Measurements from ENCODE around the gene ATXN2.

ATXN2 gene

DNA sequence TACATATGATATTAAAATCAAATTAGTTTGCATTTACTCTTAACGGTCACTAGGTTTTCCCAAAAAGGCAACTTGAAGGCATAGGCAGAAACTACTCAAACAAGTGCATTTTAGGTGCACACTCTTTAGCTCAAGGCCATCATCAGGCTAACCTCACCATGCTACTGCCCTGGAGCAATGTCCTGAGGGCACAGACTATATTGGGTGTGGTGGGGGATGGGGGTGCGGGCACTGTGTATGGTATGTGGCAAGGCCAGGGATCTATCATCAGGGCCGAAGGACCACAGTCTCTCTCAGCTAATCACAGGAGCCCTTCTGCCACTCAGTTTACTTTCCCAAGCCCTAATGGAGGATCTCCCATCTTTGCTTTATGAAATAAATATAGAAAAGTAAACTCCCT lies 141.5 kb downstream of the ATXN2 start:
- no peak overlapping the region for H3K4me3 ChIP-seq (ENCODE audit: low read depth, low read length)
- TF ChIP-seq, protein P1, sequence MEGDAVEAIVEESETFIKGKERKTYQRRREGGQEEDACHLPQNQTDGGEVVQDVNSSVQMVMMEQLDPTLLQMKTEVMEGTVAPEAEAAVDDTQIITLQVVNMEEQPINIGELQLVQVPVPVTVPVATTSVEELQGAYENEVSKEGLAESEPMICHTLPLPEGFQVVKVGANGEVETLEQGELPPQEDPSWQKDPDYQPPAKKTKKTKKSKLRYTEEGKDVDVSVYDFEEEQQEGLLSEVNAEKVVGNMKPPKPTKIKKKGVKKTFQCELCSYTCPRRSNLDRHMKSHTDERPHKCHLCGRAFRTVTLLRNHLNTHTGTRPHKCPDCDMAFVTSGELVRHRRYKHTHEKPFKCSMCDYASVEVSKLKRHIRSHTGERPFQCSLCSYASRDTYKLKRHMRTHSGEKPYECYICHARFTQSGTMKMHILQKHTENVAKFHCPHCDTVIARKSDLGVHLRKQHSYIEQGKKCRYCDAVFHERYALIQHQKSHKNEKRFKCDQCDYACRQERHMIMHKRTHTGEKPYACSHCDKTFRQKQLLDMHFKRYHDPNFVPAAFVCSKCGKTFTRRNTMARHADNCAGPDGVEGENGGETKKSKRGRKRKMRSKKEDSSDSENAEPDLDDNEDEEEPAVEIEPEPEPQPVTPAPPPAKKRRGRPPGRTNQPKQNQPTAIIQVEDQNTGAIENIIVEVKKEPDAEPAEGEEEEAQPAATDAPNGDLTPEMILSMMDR (IDR thresholded peaks at IDR 0.05; ENCODE audit: low read depth, low read length, missing control alignments) = no peak
- DNase-seq (ENCODE audit: low read depth) = no peak
- in situ Hi-C loops (cut with HindIII; ENCODE audit: low sequenced_read_pairs) = loop anchor here (10.0 kb wide), 1 partner anchor 63 kb away; no protein-coding TSS in a partner anchor

DNA sequence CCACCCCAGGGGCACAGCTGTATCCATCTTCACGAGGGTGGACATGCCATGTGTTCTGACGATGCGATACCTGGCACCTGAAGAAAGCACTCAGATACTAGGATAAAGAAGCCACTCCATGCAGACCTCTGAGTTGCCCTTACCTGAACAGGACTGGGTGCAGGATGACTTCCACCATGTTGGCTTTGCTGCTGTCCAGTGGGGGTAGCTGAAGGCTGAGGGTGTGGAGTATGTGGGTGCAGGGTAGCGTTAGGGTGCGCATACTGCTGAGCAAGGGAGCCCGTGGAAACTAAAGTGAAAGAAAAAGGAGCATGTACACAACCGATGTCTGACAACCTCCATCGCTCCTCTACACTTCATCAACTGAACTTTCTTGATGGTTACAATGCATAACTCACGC lies 142.0 kb downstream of the ATXN2 start:
- DNase-seq (ENCODE audit: low read depth) = no peak
- TF ChIP-seq, protein P1 (IDR thresholded peaks at IDR 0.05; ENCODE audit: low read depth, low read length, missing control alignments) = no peak
- no peak overlapping the region for H3K4me3 ChIP-seq (ENCODE audit: low read depth, low read length)
- in situ Hi-C loops (cut with HindIII; ENCODE audit: low sequenced_read_pairs) = loop anchor here (10.0 kb wide), 1 partner anchor 62 kb away; no protein-coding TSS in a partner anchor

DNA sequence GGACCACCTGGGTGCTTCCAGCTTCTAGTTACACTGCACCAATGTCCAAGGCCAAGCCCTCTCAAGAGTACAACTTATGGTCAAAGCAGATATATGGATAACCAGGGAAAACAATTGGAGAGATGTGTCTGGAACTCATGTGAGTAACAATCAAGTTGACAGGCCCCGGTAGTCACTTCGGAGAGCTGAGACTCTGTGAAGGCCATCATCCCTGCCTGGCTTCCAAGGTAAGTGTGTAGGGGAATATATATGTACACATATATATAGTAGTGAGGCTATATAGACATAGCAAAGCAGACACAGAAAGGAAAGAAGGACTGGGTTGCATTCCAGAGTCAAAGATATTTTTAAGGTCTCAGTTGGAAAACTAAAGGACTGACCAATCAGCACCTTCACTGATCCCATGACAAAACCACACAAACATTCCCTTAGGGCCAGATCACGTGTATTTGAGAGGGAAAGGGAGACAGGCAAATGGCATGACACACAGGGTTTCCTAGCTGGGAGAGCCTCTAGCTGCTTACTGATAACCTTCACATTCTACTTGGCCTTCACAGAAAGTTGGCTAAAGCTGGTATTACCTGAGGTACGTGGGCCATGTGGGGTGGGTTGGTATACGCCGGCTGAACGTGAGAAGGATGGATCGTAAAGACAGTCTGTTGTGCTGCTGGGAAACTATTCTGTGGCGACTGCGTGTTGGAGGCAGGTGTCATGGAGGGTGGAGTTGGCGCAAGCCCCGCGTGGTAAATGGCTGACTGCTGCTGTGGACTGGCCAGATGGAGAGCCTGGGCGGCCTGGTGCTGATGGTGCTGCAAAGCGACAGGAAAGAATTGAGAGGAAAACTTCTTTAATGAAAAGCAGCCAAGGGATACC lies 143.4 kb downstream of the ATXN2 start:
- no peak for DNase-seq (ENCODE audit: low read depth)
- TF ChIP-seq, protein P1 (IDR thresholded peaks at IDR 0.05; ENCODE audit: low read depth, low read length, missing control alignments) = no peak
- in situ Hi-C loops (cut with HindIII; ENCODE audit: low sequenced_read_pairs) = loop anchor here (10.0 kb wide), 1 partner anchor 61 kb away; no protein-coding TSS in a partner anchor

DNA sequence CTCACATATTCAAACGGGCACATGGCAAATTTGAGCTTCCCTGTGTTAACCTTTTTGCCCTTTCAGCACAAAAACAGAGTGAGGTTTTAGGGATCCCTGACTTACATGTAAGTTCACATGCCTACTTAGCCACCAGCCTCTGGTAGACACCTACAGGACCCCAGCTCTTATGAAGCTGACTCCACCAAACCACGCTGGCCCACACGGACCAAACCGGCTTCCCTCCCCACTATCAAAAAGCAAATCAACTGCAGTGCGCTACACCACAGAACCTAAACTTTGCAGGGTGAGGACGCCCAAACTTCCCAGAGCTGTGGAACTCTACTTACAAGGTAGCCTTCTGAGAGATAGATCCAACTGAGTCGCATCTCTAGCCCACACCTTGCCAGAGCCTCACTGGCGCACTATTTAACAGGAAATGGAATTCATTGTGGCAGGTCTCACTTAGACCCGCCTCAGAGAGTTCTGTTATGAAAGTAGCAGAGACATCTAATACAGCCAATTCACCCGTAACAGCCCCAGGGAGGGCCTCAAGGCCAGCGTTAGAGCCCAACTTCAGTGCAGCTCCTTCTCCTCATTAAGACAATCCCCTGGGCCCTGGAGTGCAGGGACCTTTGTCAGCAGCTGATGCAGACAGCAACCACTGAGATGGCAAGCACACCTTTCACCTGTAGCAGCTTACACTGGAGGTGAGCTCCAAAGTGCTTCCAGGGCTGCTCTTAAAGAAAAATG lies 144.2 kb downstream of the ATXN2 start:
- H3K4me3 ChIP-seq (ENCODE audit: low read depth, low read length) = no peak overlapping the region
- TF ChIP-seq, protein P1 (IDR thresholded peaks at IDR 0.05; ENCODE audit: low read depth, low read length, missing control alignments) = no peak
- in situ Hi-C loops (cut with HindIII; ENCODE audit: low sequenced_read_pairs) = loop anchor here (5.0 to 10.0 kb wide), 2 partner anchors 60 to 113 kb away; no protein-coding TSS in a partner anchor
- DNase-seq (ENCODE audit: low read depth) = no peak

More for the DNA sequence above, 143.4 kb downstream of the ATXN2 start:
- no peak overlapping the region for H3K4me3 ChIP-seq (ENCODE audit: low read depth, low read length)

DNA sequence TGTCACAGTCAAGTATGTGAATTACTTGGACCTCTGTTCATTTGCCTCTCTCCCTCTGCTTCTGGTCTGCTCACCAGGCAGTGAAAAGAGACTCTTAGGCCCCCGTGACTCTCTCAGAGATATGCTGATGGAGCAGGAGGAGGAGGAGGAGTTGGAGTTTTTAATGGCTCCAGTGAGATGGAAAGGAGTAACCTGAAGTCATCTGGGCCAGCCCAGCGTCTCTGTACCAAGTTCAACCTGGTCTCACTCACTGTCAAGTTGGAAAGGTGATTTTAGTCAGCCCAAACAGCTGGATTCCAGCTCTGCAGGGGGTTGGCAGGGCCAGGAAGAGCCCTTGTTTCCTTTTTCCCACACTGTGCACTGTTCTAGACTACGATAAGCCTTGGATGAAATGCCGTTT lies 144.8 kb downstream of the ATXN2 start:
- no peak overlapping the region for H3K4me3 ChIP-seq (ENCODE audit: low read depth, low read length)
- DNase-seq (ENCODE audit: low read depth) = no peak
- in situ Hi-C loops (cut with HindIII; ENCODE audit: low sequenced_read_pairs) = loop anchor here (5.0 to 10.0 kb wide), 2 partner anchors 60 to 112 kb away; no protein-coding TSS in a partner anchor
- TF ChIP-seq, protein P1 (IDR thresholded peaks at IDR 0.05; ENCODE audit: low read depth, low read length, missing control alignments) = no peak
